Liver (tissue), 9 donors: ENCODE data around the gene SMURF2. TPM values are rescaled to one million over a fixed set of nuclear protein-coding genes. Genes with fewer than 3 reads are reported as not detected.
"Not testable (repeated sequence)": the region's sequence is repeated elsewhere in the genome, so short reads cannot be mapped to it uniquely, and the experiment has no call there.

Experiments
- DNase-seq: peaks from one replicate; pipeline ENCODE4 v3.0.0-alpha.2; 2017; ENCODE audit warnings: low spot score
- H3K27ac ChIP-seq, 2 donors: one replicate each; pipeline ENCODE4 v1.7.0; 2013; ENCODE audit warnings: inconsistent platforms in 2 of 2, low read length in 2 of 2, control low read depth in 1 of 2, low read depth in 1 of 2, mild to moderate bottlenecking in 1 of 2
- H3K27me3 ChIP-seq, 4 donors: one replicate each; pipeline versions ENCODE4 v1.6.1 to v1.7.0; 2013; ENCODE audit warnings: low read length in 3 of 4, inconsistent platforms in 1 of 4, mild to moderate bottlenecking in 1 of 4, moderate library complexity in 1 of 4; ENCODE audit not compliant: control insufficient read depth in 4 of 4, insufficient read depth in 4 of 4
- H3K36me3 ChIP-seq, 4 donors: one replicate each; pipeline versions ENCODE4 v1.6.1 to v1.7.0; 2013; ENCODE audit warnings: low read length in 3 of 4, mild to moderate bottlenecking in 3 of 4, low read depth in 1 of 4, moderate library complexity in 1 of 4; ENCODE audit not compliant: control insufficient read depth in 4 of 4, insufficient read depth in 3 of 4
- H3K4me1 ChIP-seq, 4 donors: one replicate each; pipeline versions ENCODE4 v1.6.1 to v1.7.0; 2013; ENCODE audit warnings: low read length in 3 of 4, mild to moderate bottlenecking in 3 of 4, moderate library complexity in 1 of 4; ENCODE audit not compliant: control insufficient read depth in 4 of 4, insufficient read depth in 4 of 4
- H3K4me3 ChIP-seq, 3 donors: one replicate each; pipeline versions ENCODE4 v1.6.1 to v1.7.0; 2013; ENCODE audit warnings: low read length in 3 of 3, control low read depth in 1 of 3, low read depth in 1 of 3, mild to moderate bottlenecking in 1 of 3
- H3K9ac ChIP-seq, 2 donors: one replicate each; pipeline ENCODE4 v1.7.0; 2013; ENCODE audit warnings: low read length in 2 of 2, mild to moderate bottlenecking in 2 of 2, moderate library complexity in 2 of 2, control low read depth in 1 of 2, low read depth in 1 of 2
- H3K9me3 ChIP-seq, 4 donors: one replicate each; pipeline versions ENCODE4 v1.6.1 to v1.7.0; 2013; ENCODE audit warnings: low read length in 3 of 4; ENCODE audit not compliant: control insufficient read depth in 4 of 4
- ATF3 ChIP-seq: IDR thresholded peaks from 2 replicates; pipeline ENCODE4 v1.6.1; 2016; ENCODE audit warnings: antibody characterized with exemption
- EGR1 ChIP-seq, 2 donors: IDR thresholded peaks; 2 replicates each; pipeline ENCODE4 v1.6.1; 2016 to 2018; ENCODE audit warnings: antibody characterized with exemption in 2 of 2, low read depth in 2 of 2
- FOXA2 ChIP-seq: IDR thresholded peaks from 2 replicates; pipeline ENCODE4 v1.6.1; 2016; ENCODE audit warnings: antibody characterized with exemption
- GABPA ChIP-seq, 2 donors: IDR thresholded peaks in 1 of 2; conservative IDR thresholded peaks in 1 of 2; 2 replicates each; pipeline ENCODE4 v1.6.1; 2016; ENCODE audit warnings: antibody characterized with exemption in 2 of 2, mild to moderate bottlenecking in 1 of 2, moderate library complexity in 1 of 2
- HNF4A ChIP-seq, 2 donors: conservative IDR thresholded peaks; 2 replicates each; pipeline ENCODE4 v1.6.1; 2016; ENCODE audit warnings: antibody characterized with exemption in 2 of 2, mild to moderate bottlenecking in 2 of 2
- HNF4G ChIP-seq: IDR thresholded peaks from 2 replicates; pipeline ENCODE4 v1.6.1; 2016; ENCODE audit warnings: antibody characterized with exemption
- JUND ChIP-seq, 2 donors: IDR thresholded peaks; 2 replicates each; pipeline ENCODE4 v1.6.1; 2016; ENCODE audit warnings: antibody characterized with exemption in 2 of 2
- MAX ChIP-seq: IDR thresholded peaks from 2 replicates; pipeline ENCODE4 v1.6.1; 2016; ENCODE audit warnings: antibody characterized with exemption
- NR2F2 ChIP-seq: IDR thresholded peaks from 2 replicates; pipeline ENCODE4 v1.6.1; 2016; ENCODE audit warnings: antibody characterized with exemption
- RAD21 ChIP-seq, 2 donors: IDR thresholded peaks; 2 replicates each; pipeline ENCODE4 v1.6.1; 2016; ENCODE audit warnings: antibody characterized with exemption in 2 of 2, mild to moderate bottlenecking in 2 of 2
- REST ChIP-seq: IDR thresholded peaks from 2 replicates; pipeline ENCODE4 v1.6.1; 2016; ENCODE audit warnings: antibody characterized with exemption, mild to moderate bottlenecking
- RXRA ChIP-seq, 2 donors: IDR thresholded peaks; 2 replicates each; pipeline ENCODE4 v1.6.1; 2017 to 2018; ENCODE audit warnings: antibody characterized with exemption in 2 of 2, mild to moderate bottlenecking in 1 of 2
- TAF1 ChIP-seq: conservative IDR thresholded peaks from 2 replicates; pipeline ENCODE4 v1.6.1; 2016; ENCODE audit warnings: antibody characterized with exemption, mild to moderate bottlenecking
- YY1 ChIP-seq: IDR thresholded peaks from 2 replicates; pipeline ENCODE4 v1.6.1; 2016; ENCODE audit warnings: antibody characterized with exemption, mild to moderate bottlenecking
- WGBS: extraction: QIAGEN DNeasy Blood & Tissue Kit; methylation state at CpG from one replicate; pipeline ENCODE4 v1.1.7; 2013; 5-methylcytosine and 5-hydroxymethylcytosine counted together
- polyA plus RNA-seq, 2 donors: library from polyadenylated mRNA; stranded (reverse) in 1 of 2; unstranded in 1 of 2; fragments of 200-250 nt in 1 of 2; fragments of >200 nt in 1 of 2; fragmentation: Nextera tagmentation in 1 of 2; extraction: Ambion mirVana in 1 of 2; gene quantifications; one replicate each; pipeline versions ENCODE4 v1.2.1 to v1.2.3, GENCODE V29; 2013 to 2015
- total RNA-seq, 2 donors: library from RNA; depleted of rRNA; stranded (reverse); fragments of >200 nt; gene quantifications; one replicate each; pipeline ENCODE4 v1.2.3, GENCODE V29; 2014
- donor health status: healthy.
- donor health status: healthy.
- donor health status: healthy.
- donor health status: healthy.
- donor health status: healthy.

SMURF2 gene
- total and polyA plus RNA-seq, 4 donors, result 2.0 to 6.9 (median 3.5) TPM

- Histone ChIP-seq H3K4me1 (no peaks in the 10 kb centered on the region), H3K4me3 (no peak overlapping the region), H3K9me3 (no peaks in the 10 kb centered on the region), H3K9ac (no peak overlapping the region), H3K36me3 (peaks cover 6 to 22% (median 21%) of the 10 kb centered on the region in 4 donors), H3K27ac (no peak overlapping the region), H3K27me3 (no peaks in the 10 kb centered on the region)
- DNase-seq, result no peak
- 86% methylated on average over 7 of the region's 7 CpGs for WGBS
- TF ChIP-seq GABPA (IDR thresholded peaks at IDR 0.05 in 1 of 2, conservative IDR thresholded peaks at IDR 0.05 in 1 of 2) (no peak), REST (no peak), RAD21 (IDR thresholded peaks at IDR 0.05) (no peak), EGR1 (IDR thresholded peaks at IDR 0.05; ENCODE audit: low read depth in 2 of 2) (no peak)
These were observed 81.5 kb downstream of the SMURF2 start for GRCh38 chr17:64580384-64581315.

GRCh38 chr17:64579917-64580316 lies 82.2 kb downstream of the SMURF2 start:
- WGBS, result 93% methylated on average over 1 of the region's 1 CpG
- no peak overlapping the region for H3K9ac ChIP-seq
- no peaks in the 10 kb centered on the region for H3K27me3 ChIP-seq
- H3K4me3 ChIP-seq, result no peak overlapping the region
- H3K9me3 ChIP-seq, result no peaks in the 10 kb centered on the region
- no peaks in the 10 kb centered on the region for H3K4me1 ChIP-seq
- TF ChIP-seq EGR1 (IDR thresholded peaks at IDR 0.05; ENCODE audit: low read depth in 2 of 2) (no peak), FOXA2 (no peak)
- H3K27ac ChIP-seq, result no peak overlapping the region
- DNase-seq, result no peak
- H3K36me3 ChIP-seq, result peaks cover 6 to 22% (median 20%) of the 10 kb centered on the region in 4 donors

- H3K27me3 ChIP-seq, H3K27ac ChIP-seq, H3K9ac ChIP-seq, H3K4me3 ChIP-seq, H3K9me3 ChIP-seq, H3K4me1 ChIP-seq, DNase-seq: not testable (repeated sequence)
- H3K36me3 ChIP-seq, result peaks cover 1 to 15% (median 13%) of the 10 kb centered on the region in 4 donors
- 98% methylated on average over 4 of the region's 4 CpGs for WGBS
These were observed 85.1 kb downstream of the SMURF2 start for GRCh38 chr17:64577025-64577424.

GRCh38 chr17:64575431-64575830 lies 86.7 kb downstream of the SMURF2 start:
- peaks cover 4 to 15% (median 9%) of the 10 kb centered on the region in 4 donors for H3K36me3 ChIP-seq
- no peak for TF ChIP-seq MAX
- no peak for TF ChIP-seq RXRA (IDR thresholded peaks at IDR 0.05)
- no peak for TF ChIP-seq HNF4G
- TF ChIP-seq GABPA (IDR thresholded peaks at IDR 0.05 in 1 of 2, conservative IDR thresholded peaks at IDR 0.05 in 1 of 2), result no peak
- TF ChIP-seq JUND (IDR thresholded peaks at IDR 0.05), result no peak
- TF ChIP-seq ATF3, result no peak
- no peak for TF ChIP-seq FOXA2
- TF ChIP-seq REST, result no peak
- TF ChIP-seq YY1, result no peak
- TF ChIP-seq TAF1, result no peak
- TF ChIP-seq NR2F2, result no peak
- TF ChIP-seq HNF4A (conservative IDR thresholded peaks at IDR 0.05), result no peak

More at GRCh38 chr17:64575431-64575830, 86.7 kb downstream of the SMURF2 start:
- no peaks in the 10 kb centered on the region for H3K4me1 ChIP-seq
- no peak overlapping the region for H3K27ac ChIP-seq
- no peak overlapping the region for H3K9ac ChIP-seq
- H3K9me3 ChIP-seq, result no peaks in the 10 kb centered on the region
- no peak for DNase-seq
- H3K27me3 ChIP-seq, result no peaks in the 10 kb centered on the region
- WGBS, result 97% methylated on average over 3 of the region's 3 CpGs
- no peak overlapping the region for H3K4me3 ChIP-seq
